Hepatocyte (in vitro differentiated cells): Measurements from ENCODE around the gene MLC1. TPM values are rescaled to one million over a fixed set of nuclear protein-coding genes. Genes with fewer than 3 reads are reported as not detected.

Source experiments
- DNase-seq: peaks from one replicate; pipeline ENCODE4 v3.0.0-alpha.2; 2016; ENCODE audit warnings: low spot score
- H2AFZ ChIP-seq: fragments of 200-600 bp; sonication (generic); 2 replicates; pipeline ENCODE4 v1.6.0; 2016; ENCODE audit warnings: antibody characterized with exemption, mild to moderate bottlenecking
- H3K27ac ChIP-seq: fragments of 200-600 bp; sonication (generic); 2 replicates; pipeline ENCODE4 v1.5.1; 2016; ENCODE audit warnings: mild to moderate bottlenecking
- H3K27me3 ChIP-seq: fragments of 200-600 bp; sonication (generic); 2 replicates; pipeline ENCODE4 v1.6.1; 2016
- H3K36me3 ChIP-seq: fragments of 200-600 bp; sonication (generic); replicated peaks from 2 replicates; pipeline ENCODE4 v1.5.1; 2016; ENCODE audit warnings: low read depth; ENCODE audit not compliant: insufficient read depth
- H3K4me1 ChIP-seq: fragments of 200-600 bp; sonication (generic); 2 replicates; pipeline ENCODE4 v1.5.1; 2016; ENCODE audit warnings: mild to moderate bottlenecking, moderate library complexity; ENCODE audit not compliant: insufficient read depth
- H3K4me2 ChIP-seq: fragments of 200-600 bp; sonication (generic); 2 replicates; pipeline ENCODE4 v1.6.0; 2016
- H3K4me3 ChIP-seq: fragments of 200-600 bp; sonication (generic); 2 replicates; pipeline ENCODE4 v1.5.1; 2016; ENCODE audit warnings: mild to moderate bottlenecking
- H3K79me2 ChIP-seq: fragments of 200-600 bp; sonication (generic); 2 replicates; pipeline ENCODE4 v1.6.0; 2017; ENCODE audit warnings: mild to moderate bottlenecking
- H3K9me2 ChIP-seq: fragments of 200-600 bp; sonication (generic); replicated peaks from 2 replicates; pipeline ENCODE4 v1.6.0; 2017; ENCODE audit warnings: mild to moderate bottlenecking; ENCODE audit not compliant: insufficient read depth
- H3K9me3 ChIP-seq: fragments of 200-600 bp; sonication (generic); 2 replicates; pipeline ENCODE4 v1.5.1; 2016; ENCODE audit warnings: low read depth, mild to moderate bottlenecking
- H4K20me1 ChIP-seq: fragments of 200-600 bp; sonication (generic); 2 replicates; pipeline ENCODE4 v1.6.0; 2016; ENCODE audit warnings: mild to moderate bottlenecking; ENCODE audit not compliant: insufficient read depth, poor library complexity, severe bottlenecking
- CTCF ChIP-seq: fragments of 200-600 bp; sonication (generic); IDR thresholded peaks from 2 replicates; pipeline ENCODE4 v1.5.1; 2016; ENCODE audit warnings: antibody characterized with exemption, mild to moderate bottlenecking; ENCODE audit not compliant: poor library complexity
- EZH2 ChIP-seq: fragments of 200-600 bp; sonication (generic); IDR thresholded peaks from 2 replicates; pipeline ENCODE4 v1.6.1; 2016; ENCODE audit warnings: antibody characterized with exemption, mild to moderate bottlenecking, borderline replicate concordance
- EZH2phosphoT487 ChIP-seq: fragments of 200-600 bp; sonication (generic); IDR thresholded peaks from one replicate; pipeline ENCODE4 v1.6.1; 2018; ENCODE audit warnings: antibody characterized with exemption, mild to moderate bottlenecking, low read depth, moderate library complexity; ENCODE audit not compliant: unreplicated experiment, severe bottlenecking
- WGBS: methylation state at CpG from one replicate; pipeline ENCODE4 v1.1.6; 2016; ENCODE audit warnings: low lambda C conversion rate; ENCODE audit errors: missing lambda C conversion rate; 5-methylcytosine and 5-hydroxymethylcytosine counted together
- polyA plus RNA-seq: library from polyadenylated mRNA; unstranded; fragments of >200 nt; fragmentation: Nextera tagmentation; extraction: Ambion mirVana; gene quantifications from 2 replicates; pipeline ENCODE4 v1.2.1, GENCODE V29; 2016
- total RNA-seq: library from RNA; depleted of rRNA; stranded (reverse); fragments of >200 nt; gene quantifications from 2 replicates; pipeline ENCODE4 v1.2.3, GENCODE V29; 2014

The MLC1 gene
- total and polyA plus RNA-seq, 2 experiments from 2014 or later, result 3.3 to 8.2 TPM

- WGBS, result 13% methylated on average over 10 of the region's 10 CpGs
- Histone ChIP-seq H3K9me2 (no peaks in the 10 kb centered on the region), H2AFZ (no peak overlapping the region), H3K4me2 (peak overlapping the region; percentile 40), H3K79me2 (no peaks in the 10 kb centered on the region), H3K36me3 (no peaks in the 10 kb centered on the region), H3K4me1 (peaks cover 34% of the 10 kb centered on the region), H3K4me3 (no peak overlapping the region), H3K9me3 (no peaks in the 10 kb centered on the region), H3K27ac (peak overlapping the region; percentile 88), H3K27me3 (no peaks in the 10 kb centered on the region), H4K20me1 (no peaks in the 10 kb centered on the region)
- TF ChIP-seq EZH2, result no peak
- TF ChIP-seq CTCF, result no peak
- TF ChIP-seq EZH2phosphoT487, result no peak
- DNase-seq, result peak; percentile 91
Measured at GRCh38 chr22:50118557-50119168, 33.4 kb upstream of the MLC1 start.

GRCh38 chr22:50118129-50118528 is 32.9 kb upstream of the MLC1 start:
- H3K4me3 ChIP-seq, result no peak overlapping the region
- WGBS, result 65% methylated on average over 3 of the region's 3 CpGs
- H4K20me1 ChIP-seq, result no peaks in the 10 kb centered on the region
- TF ChIP-seq EZH2phosphoT487, result no peak
- no peak for TF ChIP-seq EZH2
- no peak for TF ChIP-seq CTCF
- H3K4me2 ChIP-seq, result no peak overlapping the region
- H3K9me3 ChIP-seq, result no peaks in the 10 kb centered on the region
- no peaks in the 10 kb centered on the region for H3K79me2 ChIP-seq
- H3K9me2 ChIP-seq, result no peaks in the 10 kb centered on the region
- no peak overlapping the region for H2AFZ ChIP-seq
- DNase-seq, result no peak
- H3K36me3 ChIP-seq, result no peaks in the 10 kb centered on the region
- peaks cover 34% of the 10 kb centered on the region for H3K4me1 ChIP-seq
- H3K27ac ChIP-seq, result peak overlapping the region; percentile 88
- H3K27me3 ChIP-seq, result no peaks in the 10 kb centered on the region

- WGBS, result 89% methylated on average over 19 of the region's 19 CpGs
- Histone ChIP-seq H3K79me2 (no peaks in the 10 kb centered on the region), H3K4me1 (peaks cover 39% of the 10 kb centered on the region), H4K20me1 (no peaks in the 10 kb centered on the region), H3K9me3 (no peaks in the 10 kb centered on the region), H3K4me3 (no peak overlapping the region), H3K27ac (peak overlapping the region; percentile 88), H2AFZ (no peak overlapping the region), H3K9me2 (no peaks in the 10 kb centered on the region), H3K36me3 (no peaks in the 10 kb centered on the region), H3K4me2 (no peak overlapping the region), H3K27me3 (no peaks in the 10 kb centered on the region)
- DNase-seq, result no peak
- no peak for TF ChIP-seq EZH2
- no peak for TF ChIP-seq EZH2phosphoT487
- TF ChIP-seq CTCF, result no peak
Measured at GRCh38 chr22:50117168-50117762, 32.0 kb upstream of the MLC1 start.
